ENCODE measurements around the gene PNPLA1.

The PNPLA1 gene

GRCh38 chr6:36269834-36270705 is at the start of gene PNPLA1:
Gene PNPLA1 (plus strand): TSS chr6:36270060. CDS start chr6:36270460, 400 bp downstream.
- no peak for DNase-seq (ENCODE audit: low spot score)

- no peak for DNase-seq (ENCODE audit: low spot score)
Measured at GRCh38 chr6:36220226-36220625, 49.6 kb upstream of the PNPLA1 start.

GRCh38 chr6:36221674-36222073 is 48.2 kb upstream of the PNPLA1 start:
- DNase-seq (ENCODE audit: low spot score): no peak

GRCh38 chr6:36222924-36223323 is 46.9 kb upstream of the PNPLA1 start:
- no peak for DNase-seq (ENCODE audit: low spot score)

GRCh38 chr6:36223706-36224105 is 46.2 kb upstream of the PNPLA1 start:
- no peak for DNase-seq (ENCODE audit: low spot score)

GRCh38 chr6:36224918-36225461 is 44.9 kb upstream of the PNPLA1 start:
- peak; percentile 47 for DNase-seq (ENCODE audit: low spot score)

GRCh38 chr6:36226438-36227047 is 43.3 kb upstream of the PNPLA1 start:
- no peak for DNase-seq (ENCODE audit: low spot score)

- no peak for DNase-seq (ENCODE audit: low spot score)
Measured at GRCh38 chr6:36227379-36228228, 42.3 kb upstream of the PNPLA1 start.

GRCh38 chr6:36229223-36229622 is 40.6 kb upstream of the PNPLA1 start:
- DNase-seq (ENCODE audit: low spot score): no peak

- DNase-seq (ENCODE audit: low spot score): no peak
Measured at GRCh38 chr6:36230371-36230770, 39.5 kb upstream of the PNPLA1 start.

- no peak for DNase-seq (ENCODE audit: low spot score)
Measured at GRCh38 chr6:36232172-36232571, 37.7 kb upstream of the PNPLA1 start.

GRCh38 chr6:36235309-36235708 is 34.6 kb upstream of the PNPLA1 start:
- peak; percentile 57 for DNase-seq (ENCODE audit: low spot score)

GRCh38 chr6:36235862-36236261 is 34.0 kb upstream of the PNPLA1 start:
- no peak for DNase-seq (ENCODE audit: low spot score)

- DNase-seq (ENCODE audit: low spot score): no peak
Measured at GRCh38 chr6:36239774-36240173, 30.1 kb upstream of the PNPLA1 start.

- DNase-seq (ENCODE audit: low spot score): peak; percentile 15
Measured at GRCh38 chr6:36241728-36242127, 28.1 kb upstream of the PNPLA1 start.

GRCh38 chr6:36242161-36242560 is 27.7 kb upstream of the PNPLA1 start:
- DNase-seq (ENCODE audit: low spot score): no peak

- no peak for DNase-seq (ENCODE audit: low spot score)
Measured at GRCh38 chr6:36242626-36243025, 27.2 kb upstream of the PNPLA1 start.

GRCh38 chr6:36243562-36244212 is 26.2 kb upstream of the PNPLA1 start:
- no peak for DNase-seq (ENCODE audit: low spot score)

- peak; percentile 64 for DNase-seq (ENCODE audit: low spot score)
Measured at GRCh38 chr6:36244641-36245280, 25.1 kb upstream of the PNPLA1 start.

GRCh38 chr6:36245572-36246061 is 24.2 kb upstream of the PNPLA1 start:
- no peak for DNase-seq (ENCODE audit: low spot score)
